Adrenal gland (tissue), 12 donors: ENCODE measurements around the gene ZFP42. TPM values are rescaled to one million over a fixed set of nuclear protein-coding genes. Genes with fewer than 3 reads are reported as not detected.

Source experiments
- DNase-seq, 7 donors: peaks; one replicate each; pipeline ENCODE4 v3.0.0-alpha.2; 2019 to 2020
- H3K27ac ChIP-seq, 5 donors: fragments of 200-600 bp; sonication (generic) in 4 of 5; 1 replicate in 3 of 5; 2 replicates in 2 of 5; pipeline versions ENCODE4 v1.5.1 to v1.8.0; 2016 to 2020; ENCODE audit warnings: mild to moderate bottlenecking in 1 of 5
- H3K27me3 ChIP-seq: fragments of 200-600 bp; 2 replicates; pipeline ENCODE4 v1.8.0; 2021
- H3K36me3 ChIP-seq, 2 donors: fragments of 200-600 bp; replicated peaks in 1 of 2; 1 replicate in 1 of 2; 2 replicates in 1 of 2; pipeline versions ENCODE4 v1.5.1 to v1.8.0; 2018 to 2022
- H3K4me1 ChIP-seq, 2 donors: fragments of 200-600 bp; replicated peaks in 1 of 2; 1 replicate in 1 of 2; 2 replicates in 1 of 2; pipeline versions ENCODE4 v1.5.1 to v1.8.0; 2018 to 2021
- H3K4me3 ChIP-seq, 4 donors: fragments of 200-600 bp; sonication (generic) in 3 of 4; one replicate each; pipeline ENCODE4 v1.5.1; 2016 to 2018
- H3K9me3 ChIP-seq, 3 donors: fragments of 200-600 bp; sonication (generic) in 1 of 3; replicated peaks in 1 of 3; 1 replicate in 2 of 3; 2 replicates in 1 of 3; pipeline versions ENCODE4 v1.5.1 to v1.8.0; 2016 to 2021
- POLR2A ChIP-seq, 2 donors: fragments of 450-650 bp; IDR thresholded peaks; one replicate each; pipeline ENCODE4 v1.6.1; 2017; ENCODE audit warnings: antibody characterized with exemption in 2 of 2, mild to moderate bottlenecking in 2 of 2, moderate library complexity in 1 of 2
- WGBS, 4 donors: extraction: QIAGEN DNeasy Blood & Tissue Kit in 2 of 4; methylation state at CpG; one replicate each; pipeline versions ENCODE4 v1.1.5 to v1.1.7; 2013 to 2017; 5-methylcytosine and 5-hydroxymethylcytosine counted together
- intact Hi-C, 2 donors: fragments of 100-400 bp; cut with DNase I; formaldehyde crosslinking; loops; one replicate each; pipeline versions ENCODE4 v1.14.1 to v1.15.0; 2022 to 2023
- polyA plus RNA-seq, 3 donors: library from polyadenylated mRNA; stranded (reverse); fragments of 200-250 nt in 2 of 3; fragments of 350-450 nt in 1 of 3; fragmentation: Illumina TruSeq in 1 of 3; extraction: RNeasy Lipid Tissue Mini Kit (QIAGEN cat#74804) in 1 of 3; gene quantifications; one replicate each; pipeline ENCODE4 v1.2.3, GENCODE V29; 2013 to 2014
- total RNA-seq, 9 donors: library from RNA; depleted of rRNA in 4 of 9; stranded (reverse); fragments of >200 nt in 4 of 9; fragments of 120-200 nt in 1 of 9; fragmentation: NEBNext Ultra II Directional in 1 of 9; extraction: Animal tissue kit (Norgen Biotek cat#: 25700) in 1 of 9; gene quantifications; one replicate each; pipeline versions ENCODE4 v1.1.0 to v1.2.4, GENCODE V29; 2013 to 2023
- TF ChIP-seq, protein P1 (sequence below), 6 experiments: fragments of 450-650 bp in 4 of 6; fragments of 200-600 bp in 2 of 6; sonication (generic) in 1 of 6; IDR thresholded peaks; 1 replicate in 5 of 6; 2 replicates in 1 of 6; pipeline versions ENCODE4 v1.5.1 to v1.8.0; 2016 to 2021; ENCODE audit warnings: antibody characterized with exemption in 6 of 6, mild to moderate bottlenecking in 2 of 6, moderate library complexity in 1 of 6
- donor health status: healthy with polysubstance abuse.
- donor health status: Bipolar disorder and iron deficiency.
- donor health status: DM: yes; HTN: yes; CAD: no.
- donor health status: DM: no; HTN: no; CAD: no.
- donor health status: DM: no; HTN: no; CAD: no.
- donor health status: DM: yes; HTN: yes; CAD: no.

Gene ZFP42
- total and polyA plus RNA-seq, 12 donors, result 0.06 to 0.08 TPM; not detected in 10

DNA sequence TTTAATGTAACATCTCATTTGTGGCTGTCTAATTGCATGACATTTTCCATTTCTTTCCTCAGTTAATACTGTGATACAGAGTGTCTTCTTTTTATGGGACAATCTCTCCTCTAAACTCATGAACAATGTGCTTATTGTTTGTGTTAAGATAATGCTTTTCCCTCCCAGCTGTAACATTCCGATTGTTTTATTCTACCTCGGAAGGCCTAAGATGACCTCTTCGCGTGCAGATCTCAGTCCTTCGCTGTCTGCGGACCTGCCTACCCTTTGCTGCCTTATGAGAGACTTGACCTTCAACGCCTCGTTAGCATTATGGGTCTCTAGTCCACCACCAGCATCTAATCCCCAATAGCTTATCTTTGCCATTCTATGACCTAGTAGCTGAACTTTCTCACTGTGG, 29.8 kb upstream of the ZFP42 start:
- Histone ChIP-seq H3K4me3 (no peak overlapping the region), H3K36me3 (no peaks in the 10 kb centered on the region), H3K4me1 (no peaks in the 10 kb centered on the region), H3K27me3 (no peaks in the 10 kb centered on the region), H3K27ac (no peak overlapping the region), H3K9me3 (no peaks in the 10 kb centered on the region)
- DNase-seq, result no peak
- no peak for TF ChIP-seq POLR2A (IDR thresholded peaks at IDR 0.05)
- TF ChIP-seq, protein P1, sequence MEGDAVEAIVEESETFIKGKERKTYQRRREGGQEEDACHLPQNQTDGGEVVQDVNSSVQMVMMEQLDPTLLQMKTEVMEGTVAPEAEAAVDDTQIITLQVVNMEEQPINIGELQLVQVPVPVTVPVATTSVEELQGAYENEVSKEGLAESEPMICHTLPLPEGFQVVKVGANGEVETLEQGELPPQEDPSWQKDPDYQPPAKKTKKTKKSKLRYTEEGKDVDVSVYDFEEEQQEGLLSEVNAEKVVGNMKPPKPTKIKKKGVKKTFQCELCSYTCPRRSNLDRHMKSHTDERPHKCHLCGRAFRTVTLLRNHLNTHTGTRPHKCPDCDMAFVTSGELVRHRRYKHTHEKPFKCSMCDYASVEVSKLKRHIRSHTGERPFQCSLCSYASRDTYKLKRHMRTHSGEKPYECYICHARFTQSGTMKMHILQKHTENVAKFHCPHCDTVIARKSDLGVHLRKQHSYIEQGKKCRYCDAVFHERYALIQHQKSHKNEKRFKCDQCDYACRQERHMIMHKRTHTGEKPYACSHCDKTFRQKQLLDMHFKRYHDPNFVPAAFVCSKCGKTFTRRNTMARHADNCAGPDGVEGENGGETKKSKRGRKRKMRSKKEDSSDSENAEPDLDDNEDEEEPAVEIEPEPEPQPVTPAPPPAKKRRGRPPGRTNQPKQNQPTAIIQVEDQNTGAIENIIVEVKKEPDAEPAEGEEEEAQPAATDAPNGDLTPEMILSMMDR (IDR thresholded peaks at IDR 0.05), result no peak
- intact Hi-C loops, result no loop called here
- WGBS, 4 donors, result 86 to 93% (median 88%) methylated on average over 8 of the region's 8 CpGs

DNA sequence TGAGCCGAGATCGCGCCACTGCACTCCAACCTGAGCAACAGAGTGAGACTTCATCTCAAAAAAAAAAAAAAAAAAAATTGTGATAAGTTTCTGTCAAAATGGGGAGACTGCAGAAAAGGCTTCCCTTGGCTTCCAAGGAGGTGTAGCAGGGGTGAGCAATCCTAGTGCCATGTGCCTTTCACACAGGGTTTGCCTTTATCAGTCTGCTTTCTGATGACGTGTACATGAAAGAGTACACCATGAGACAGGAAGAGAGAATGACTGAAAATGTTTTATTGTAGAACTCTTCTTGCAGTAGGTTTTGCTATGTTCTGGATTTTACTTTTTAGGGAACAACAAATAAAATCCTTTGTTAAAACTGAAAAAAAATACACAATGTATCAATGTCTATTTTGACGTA, 23.4 kb upstream of the ZFP42 start:
- no peaks in the 10 kb centered on the region for H3K27me3 ChIP-seq
- TF ChIP-seq POLR2A (IDR thresholded peaks at IDR 0.05), result no peak
- TF ChIP-seq, protein P1 (IDR thresholded peaks at IDR 0.05), result no peak
- no peak overlapping the region for H3K4me3 ChIP-seq
- H3K9me3 ChIP-seq, result no peaks in the 10 kb centered on the region
- intact Hi-C loops, result no loop called here
- H3K4me1 ChIP-seq, result no peaks in the 10 kb centered on the region
- H3K27ac ChIP-seq, result no peak overlapping the region
- 82 to 92% (median 88%) methylated on average over 5 of the region's 5 CpGs for WGBS, 4 donors
- H3K36me3 ChIP-seq, result no peaks in the 10 kb centered on the region
- no peak for DNase-seq

GRCh38 chr4:187983746-187984145, 11.8 kb upstream of the ZFP42 start:
- Histone ChIP-seq H3K36me3 (no peaks in the 10 kb centered on the region), H3K27ac (no peak overlapping the region), H3K9me3 (no peaks in the 10 kb centered on the region), H3K4me1 (no peaks in the 10 kb centered on the region), H3K4me3 (no peak overlapping the region), H3K27me3 (no peaks in the 10 kb centered on the region)
- TF ChIP-seq POLR2A (IDR thresholded peaks at IDR 0.05), result no peak
- TF ChIP-seq, protein P1 (IDR thresholded peaks at IDR 0.05), result no peak
- WGBS, 4 donors, result 83 to 96% (median 90%) methylated on average over 2 of the region's 2 CpGs
- intact Hi-C loops, result no loop called here
- DNase-seq, result no peak

DNA sequence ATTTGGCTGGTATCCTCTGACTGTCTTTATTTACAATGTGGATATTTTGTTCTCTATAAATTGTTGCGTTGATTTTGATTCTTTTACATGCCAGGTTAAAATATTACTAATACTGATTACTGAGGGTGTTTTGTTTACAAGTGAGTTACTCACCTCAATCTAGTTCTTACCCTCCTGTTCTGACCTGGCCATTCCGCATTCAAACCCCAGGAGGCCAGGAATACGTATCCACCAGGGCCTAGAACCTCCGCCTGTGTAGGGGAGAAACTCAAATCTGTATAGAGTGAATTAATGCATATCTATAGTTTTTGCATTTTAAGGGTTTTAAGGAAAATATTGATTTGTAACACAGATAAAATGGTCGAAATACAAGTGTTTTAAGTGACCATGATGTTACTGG, 2.6 kb upstream of the ZFP42 start:
- no peak for DNase-seq
- no peaks in the 10 kb centered on the region for H3K4me1 ChIP-seq
- TF ChIP-seq, protein P1 (IDR thresholded peaks at IDR 0.05), result no peak
- TF ChIP-seq POLR2A (IDR thresholded peaks at IDR 0.05), result no peak
- intact Hi-C loops, result no loop called here
- no peak overlapping the region for H3K4me3 ChIP-seq
- H3K27ac ChIP-seq, result no peak overlapping the region
- WGBS, 4 donors, result 72 to 86% (median 83%) methylated on average over 5 of the region's 5 CpGs
- H3K27me3 ChIP-seq, result no peaks in the 10 kb centered on the region
- H3K36me3 ChIP-seq, result no peaks in the 10 kb centered on the region
- no peaks in the 10 kb centered on the region for H3K9me3 ChIP-seq
